Heart left ventricle (tissue), 16 donors: ENCODE measurements around the gene SLU7. TPM values are rescaled to one million over a fixed set of nuclear protein-coding genes. Genes with fewer than 3 reads are reported as not detected.

Source experiments
- ATAC-seq, 4 donors: fragments of 200-7000 bp; cut with Tn5 transposase; one replicate each; pipeline ENCODE4 v1.9.1; 2020 to 2022; ENCODE audit warnings: moderate library complexity in 4 of 4, mild to moderate bottlenecking in 3 of 4, moderate number of reproducible peaks in 1 of 4
- DNase-seq, 5 donors: peaks; one replicate each; pipeline ENCODE4 v3.0.0-alpha.2; 2020
- H3K27ac ChIP-seq, 12 donors: fragments of 200-600 bp; sonication (generic) in 4 of 12; one replicate each; pipeline versions ENCODE4 v1.5.0 to v1.8.0; 2016 to 2022; ENCODE audit warnings: mild to moderate bottlenecking in 2 of 12
- H3K27me3 ChIP-seq, 9 donors: fragments of 200-600 bp; sonication (generic) in 2 of 9; one replicate each; pipeline versions ENCODE4 v1.5.1 to v1.8.0; 2016 to 2022; ENCODE audit warnings: mild to moderate bottlenecking in 3 of 9
- H3K36me3 ChIP-seq, 9 donors: fragments of 200-600 bp; sonication (generic) in 2 of 9; one replicate each; pipeline versions ENCODE4 v1.5.0 to v1.8.0; 2018 to 2022; ENCODE audit warnings: mild to moderate bottlenecking in 2 of 9
- H3K4me1 ChIP-seq, 12 donors: fragments of 200-600 bp; sonication (generic) in 4 of 12; one replicate each; pipeline versions ENCODE4 v1.5.0 to v1.8.0; 2016 to 2022; ENCODE audit warnings: mild to moderate bottlenecking in 3 of 12
- H3K4me3 ChIP-seq, 12 donors: fragments of 200-600 bp; sonication (generic) in 4 of 12; one replicate each; pipeline versions ENCODE4 v1.5.0 to v1.8.0; 2017 to 2022; ENCODE audit warnings: mild to moderate bottlenecking in 9 of 12, moderate library complexity in 4 of 12
- H3K9me3 ChIP-seq, 12 donors: fragments of 200-600 bp; sonication (generic) in 4 of 12; one replicate each; pipeline versions ENCODE4 v1.5.0 to v1.8.0; 2016 to 2022; ENCODE audit warnings: mild to moderate bottlenecking in 1 of 12
- CTCF ChIP-seq, 12 donors: fragments of 200-600 bp; sonication (generic) in 4 of 12; IDR thresholded peaks; one replicate each; pipeline versions ENCODE4 v1.5.0 to v1.8.0; 2018 to 2022; ENCODE audit warnings: antibody characterized with exemption in 12 of 12, mild to moderate bottlenecking in 5 of 12
- POLR2A ChIP-seq, 2 donors: fragments of 450-650 bp; IDR thresholded peaks; one replicate each; pipeline ENCODE4 v1.6.1; 2017; ENCODE audit warnings: antibody characterized with exemption in 2 of 2, mild to moderate bottlenecking in 2 of 2, moderate library complexity in 2 of 2
- WGBS, 4 donors: extraction: QIAGEN DNeasy Blood & Tissue Kit in 2 of 4; methylation state at CpG; one replicate each; pipeline versions ENCODE4 v1.1.5 to v1.1.7; 2013 to 2018; 5-methylcytosine and 5-hydroxymethylcytosine counted together
- intact Hi-C, 10 donors: fragments of 100-400 bp; cut with DNase I; formaldehyde crosslinking; loops; one replicate each; pipeline versions ENCODE4 v1.11.1 to v1.14.2; 2022
- polyA plus RNA-seq, 2 donors: library from polyadenylated mRNA; stranded (reverse); fragments of 200-250 nt; gene quantifications; one replicate each; pipeline ENCODE4 v1.2.3, GENCODE V29; 2013
- total RNA-seq, 9 donors: library from RNA; depleted of rRNA in 2 of 9; stranded (reverse); fragments of >200 nt in 2 of 9; fragmentation: NEBNext Ultra II Directional in 3 of 9; extraction: Animal tissue kit (Norgen Biotek cat#: 25700) in 3 of 9; gene quantifications; one replicate each; pipeline versions ENCODE4 v1.1.0 to v1.2.4, GENCODE V29; 2016 to 2023
- donor health status: ischemic (EF 13 %, LVEDD 7.1; RV severe dilation, severe dysfunction).
- donor health status: healthy with polysubstance abuse.
- donor health status: DM: no; HTN: yes; CAD: no.
- donor health status: DM: no; HTN: no; CAD: no.
- donor health status: ischemic (EF 25% LVEDD 6.9; RV normal size, moderate dysfunction).
- donor health status: ischemic (EF 25% LVEDD 5.7; RV mildly dilated, moderate dysfunction).
- donor health status: healthy.
- donor health status: DM: yes; HTN: yes; CAD: no.
- donor health status: ischemic (EF 35%, LVEDD 5.7; RV mildly dilated, moderate dysfunction).
- donor health status: nonischemic (EF 11% LVEDD 7.7; RV severe dilation, severe dysfunction).
- donor health status: DM: yes; HTN: yes; CAD: no.
- donor health status: PGD.
- donor health status: ischemic (EF 29% LVEDD 5.4; RV normal size, mild dysfunction).
- donor health status: nonischemic (EF 23%, LVEDD 6.1; RV moderate dilation, normal function).

SLU7 gene
- total and polyA plus RNA-seq, 11 donors, result 22.7 to 81.6 (median 44.0) TPM

DNA sequence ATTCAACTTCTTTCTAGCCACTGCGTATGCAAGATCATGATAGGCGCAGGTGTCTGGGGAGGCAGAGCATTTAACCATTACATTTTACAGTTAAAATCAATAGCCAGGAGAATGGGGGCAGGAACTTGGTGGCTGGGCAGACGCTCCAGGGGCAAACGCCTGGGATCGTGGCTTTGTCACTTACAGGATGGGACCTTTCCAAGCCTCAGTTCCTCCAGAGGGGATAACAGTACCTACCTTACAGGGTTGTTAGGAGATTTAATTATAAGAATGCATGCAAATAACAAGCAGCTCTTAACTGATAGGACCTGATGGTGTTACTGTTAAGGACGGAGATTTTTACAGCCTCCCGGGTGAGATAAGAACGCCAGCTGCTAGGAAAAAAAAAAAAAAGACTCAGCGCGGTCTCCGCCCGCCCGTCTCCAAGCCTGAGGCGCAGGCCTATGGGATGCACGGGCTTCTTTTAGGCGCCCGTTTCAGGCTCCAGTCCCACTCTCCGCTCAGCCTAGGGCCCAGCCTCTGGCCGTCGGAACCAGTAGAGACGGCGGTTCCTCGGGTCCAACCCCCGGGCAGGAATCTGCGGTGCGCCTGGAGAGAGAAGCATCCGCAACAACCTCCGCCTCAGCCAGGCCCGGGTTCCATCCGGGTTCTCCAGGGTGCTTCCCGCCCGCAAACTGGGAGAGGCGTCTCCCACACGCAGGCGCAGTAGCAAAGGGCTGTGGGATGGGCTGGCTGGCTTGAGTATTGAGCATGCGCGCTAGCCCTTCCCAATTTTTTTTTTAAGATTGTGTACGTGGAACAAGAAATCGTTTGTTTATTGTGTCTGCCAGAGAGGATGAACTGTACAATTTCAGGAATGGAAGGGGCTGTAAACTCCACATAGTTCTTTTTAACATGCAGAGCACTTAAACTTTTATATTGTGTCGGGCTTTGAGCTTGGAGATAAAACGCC is 19.2 kb downstream of the SLU7 start, which contains the start of gene FAM200C:
Gene FAM200C, minus strand, starts transcription at position 653 of the 952 bp plus-strand sequence. CDS start 4,564 bp downstream, outside the sequence.
- WGBS, 4 donors, result 0 to 2% (median 1%) methylated on average over 29 to 41 of the region's 41 CpGs
- intact Hi-C loops, result loop anchor here in 3 of 10 donors (1.0 to 10.0 kb wide), 5 partner anchors 19 to 377 kb away; partner anchors contain the start of genes SLU7 (in 2 of the 3) and PWWP2A (in 1 of the 3)
- peak; percentile 92 to 96 (median 95) for DNase-seq
- peaks cover 0 to 42% (median 34%) of the 10 kb centered on the region in 9 donors for H3K36me3 ChIP-seq
- H3K9me3 ChIP-seq, result no peaks in the 10 kb centered on the region
- H3K27me3 ChIP-seq, result no peaks in the 10 kb centered on the region
- H3K4me3 ChIP-seq, result peak within 1 kb of the TSS; percentile 36 to 89 (median 72)
- ATAC-seq, result peak; percentile 96 to 99 (median 98)
- TF ChIP-seq POLR2A (IDR thresholded peaks at IDR 0.05), result peak in 1 of 2 donors; percentile 95
- no peak for TF ChIP-seq CTCF (IDR thresholded peaks at IDR 0.05)
- H3K4me1 ChIP-seq, result peaks cover 0 to 32% (median 28%) of the 10 kb centered on the region in 12 donors
- peak within 1 kb of the TSS; percentile 56 to 91 (median 86) for H3K27ac ChIP-seq

DNA sequence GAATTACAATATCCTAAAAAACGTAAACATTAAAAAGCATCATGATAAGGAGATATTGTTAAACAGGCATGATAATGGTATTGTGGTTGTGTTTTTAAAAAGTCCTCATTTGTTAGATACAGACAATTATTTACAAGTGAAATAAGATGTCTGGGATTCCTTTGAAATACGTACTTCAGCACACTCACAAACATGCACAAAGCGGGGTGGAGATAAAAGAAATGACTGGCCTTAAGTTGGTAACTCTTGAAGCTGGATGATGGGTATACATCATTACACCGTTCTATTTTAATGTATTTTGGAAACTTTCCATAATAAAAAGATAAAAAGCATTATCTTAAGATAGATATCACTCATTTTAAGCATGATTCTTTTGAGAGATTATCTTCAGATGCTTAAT is 20.1 kb downstream of the SLU7 start:
- no peaks in the 10 kb centered on the region for H3K27me3 ChIP-seq
- no peak for DNase-seq
- peaks cover 0 to 32% (median 28%) of the 10 kb centered on the region in 12 donors for H3K4me1 ChIP-seq
- peaks cover 0 to 33% (median 25%) of the 10 kb centered on the region in 9 donors for H3K36me3 ChIP-seq
- no peaks in the 10 kb centered on the region for H3K9me3 ChIP-seq
- WGBS, 4 donors, result 28 to 50% (median 36%) methylated on average over 4 of the region's 4 CpGs
- H3K27ac ChIP-seq, result peak overlapping the region in 3 of 12 donors; percentile 88 to 91 (median 89)
- no peak for TF ChIP-seq CTCF (IDR thresholded peaks at IDR 0.05)
- TF ChIP-seq POLR2A (IDR thresholded peaks at IDR 0.05), result no peak
- intact Hi-C loops, result loop anchor here in 3 of 10 donors (5.0 to 10.0 kb wide), 3 partner anchors 284 to 377 kb away; partner anchors contain the start of gene PWWP2A (in 1 of the 3)
- ATAC-seq, result no peak
- H3K4me3 ChIP-seq, result peak overlapping the region in 11 of 12 donors; percentile 36 to 89 (median 72)

DNA sequence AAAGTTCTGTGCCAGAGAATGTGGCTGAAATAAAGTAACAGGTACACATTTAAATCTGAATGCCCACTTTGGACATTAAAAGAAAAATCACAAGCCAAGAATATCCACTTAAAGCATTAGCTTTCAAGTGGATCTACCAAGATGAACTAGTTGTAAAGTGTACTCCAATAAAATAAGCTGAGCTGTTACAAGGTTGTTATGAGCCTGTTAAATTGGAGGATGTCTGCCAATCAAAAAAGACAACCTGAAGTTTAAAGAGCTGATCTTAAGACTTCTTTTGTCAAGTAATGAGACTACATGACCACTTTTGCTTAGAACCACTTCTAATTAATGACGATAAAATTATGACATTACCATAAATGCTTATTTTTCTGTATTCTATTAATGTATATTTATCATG is 21.4 kb downstream of the SLU7 start:
- ATAC-seq (no peak), DNase-seq (no peak)
- H3K4me3 ChIP-seq, result no peak overlapping the region
- TF ChIP-seq CTCF (IDR thresholded peaks at IDR 0.05), result no peak
- no peak for TF ChIP-seq POLR2A (IDR thresholded peaks at IDR 0.05)
- peaks cover 0 to 20% (median 12%) of the 10 kb centered on the region in 9 donors for H3K36me3 ChIP-seq
- intact Hi-C loops, result loop anchor here in 3 of 10 donors (5.0 to 10.0 kb wide), 3 partner anchors 283 to 375 kb away; partner anchors contain the start of gene PWWP2A (in 1 of the 3)
- H3K27ac ChIP-seq, result no peak overlapping the region
- H3K9me3 ChIP-seq, result no peaks in the 10 kb centered on the region
- H3K4me1 ChIP-seq, result peaks cover 0 to 39% (median 28%) of the 10 kb centered on the region in 12 donors
- WGBS, 4 donors, result 90 to 100% (median 97%) methylated on average over 1 of the region's 1 CpG
- no peaks in the 10 kb centered on the region for H3K27me3 ChIP-seq

DNA sequence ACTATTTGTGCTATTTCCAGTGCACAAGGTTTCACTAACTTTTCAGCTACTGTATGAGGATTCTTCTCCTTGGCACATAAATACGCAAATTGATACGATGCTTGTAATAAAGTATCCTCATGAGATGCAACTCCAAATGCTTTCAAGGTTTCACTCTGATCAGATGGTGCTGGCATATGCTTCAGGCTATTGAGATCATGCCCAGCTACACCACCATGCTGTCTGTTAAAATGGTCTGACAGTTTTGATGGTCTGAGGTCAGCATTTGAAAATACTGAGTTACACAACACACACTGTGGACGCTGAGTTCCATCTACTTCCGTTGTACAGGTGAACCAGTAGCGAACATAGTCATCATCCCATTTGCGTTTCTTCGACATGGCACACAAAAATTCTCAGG is 23.8 kb downstream of the SLU7 start:
- H3K9me3 ChIP-seq, result no peaks in the 10 kb centered on the region
- H3K4me3 ChIP-seq, result no peak overlapping the region
- intact Hi-C loops, result loop anchor here in 3 of 10 donors (5.0 to 10.0 kb wide), 3 partner anchors 280 to 373 kb away; partner anchors contain the start of gene PWWP2A (in 1 of the 3)
- TF ChIP-seq CTCF (IDR thresholded peaks at IDR 0.05) (no peak), POLR2A (IDR thresholded peaks at IDR 0.05) (no peak)
- H3K4me1 ChIP-seq, result peaks cover 0 to 35% (median 24%) of the 10 kb centered on the region in 12 donors
- no peaks in the 10 kb centered on the region for H3K27me3 ChIP-seq
- DNase-seq, result no peak
- 87 to 92% (median 90%) methylated on average over 7 of the region's 7 CpGs for WGBS, 4 donors
- H3K27ac ChIP-seq, result no peak overlapping the region
- peaks cover 0 to 8% (median 0%) of the 10 kb centered on the region in 9 donors for H3K36me3 ChIP-seq
- no peak for ATAC-seq
